WTC11 (cell line): Measurements from ENCODE around the gene CENPX. TPM values are rescaled to one million over a fixed set of nuclear protein-coding genes. Genes with fewer than 3 reads are reported as not detected.

Source experiments
- ATAC-seq: fragments of 200-7000 bp; cut with Tn5 transposase; 2 replicates; pipeline ENCODE4 v1.10.0; 2021; ENCODE audit warnings: mild to moderate bottlenecking, moderate library complexity
- CTCF ChIA-PET: fragments of 300-600 bp; sonication (Branson Sonifier 250); formaldehyde crosslinking; loops from one replicate; lab custom pipeline; 2021; ENCODE audit warnings: antibody characterized with exemption; lab: Charles Lee
- POLR2A ChIA-PET: fragments of 350-600 bp; sonication (Branson Sonifier 250); formaldehyde crosslinking; loops from one replicate; lab custom pipeline; 2021; ENCODE audit warnings: antibody characterized with exemption; lab: Charles Lee
- DNase-seq: peaks from one replicate; pipeline ENCODE4 v3.0.0; 2021; ENCODE audit warnings: low spot score
- H3K27ac Mint-ChIP-seq: 2 replicates; pipeline ENCODE4 v1.8.0; 2021; ENCODE audit warnings: mixed read lengths
- H3K27me3 Mint-ChIP-seq: 2 replicates; pipeline ENCODE4 v1.8.0; 2021; ENCODE audit warnings: low read depth, mild to moderate bottlenecking, moderate library complexity, mixed read lengths
- H3K36me3 Mint-ChIP-seq: 2 replicates; pipeline ENCODE4 v1.8.0; 2021; ENCODE audit warnings: mixed read lengths
- H3K4me1 Mint-ChIP-seq: 2 replicates; pipeline ENCODE4 v1.8.0; 2022; ENCODE audit warnings: mixed read lengths
- H3K4me3 Mint-ChIP-seq: 2 replicates; pipeline ENCODE4 v1.8.0; 2021; ENCODE audit warnings: mild to moderate bottlenecking, moderate library complexity, mixed read lengths
- H3K9me3 Mint-ChIP-seq: 2 replicates; pipeline ENCODE4 v1.8.0; 2021; ENCODE audit warnings: mixed read lengths
- AR ChIP-seq: fragments of 250-450 bp; sonication (Bioruptor Pico); IDR thresholded peaks from 2 replicates; pipeline ENCODE4 v1.9.0; 2021; ENCODE audit warnings: mild to moderate bottlenecking
- CBFB ChIP-seq: sonication (generic); formaldehyde crosslinking; IDR thresholded peaks from 2 replicates; pipeline ENCODE4 v1.8.1; 2022; ENCODE audit warnings: mild to moderate bottlenecking, low read depth, missing genetic modification reagents
- EMX1 ChIP-seq: fragments of 250-450 bp; sonication (Bioruptor Pico); IDR thresholded peaks from 2 replicates; pipeline ENCODE4 v1.8.0; 2021; ENCODE audit warnings: mild to moderate bottlenecking
- NR3C1 ChIP-seq: sonication (generic); formaldehyde crosslinking; conservative IDR thresholded peaks from 2 replicates; pipeline ENCODE4 v1.8.1; 2023; ENCODE audit warnings: low read depth, mild to moderate bottlenecking, missing genetic modification reagents
- SMAD4 ChIP-seq: sonication (generic); formaldehyde crosslinking; IDR thresholded peaks from 2 replicates; pipeline ENCODE4 v1.8.0; 2022; ENCODE audit warnings: mild to moderate bottlenecking, missing genetic modification reagents
- ZNF423 ChIP-seq: fragments of 250-450 bp; sonication (Bioruptor Pico); IDR thresholded peaks from 2 replicates; pipeline ENCODE4 v2.1.2; 2022; ENCODE audit warnings: mild to moderate bottlenecking, moderate library complexity
- ZSCAN18 ChIP-seq: fragments of 250-450 bp; sonication (Bioruptor Pico); IDR thresholded peaks from 2 replicates; pipeline ENCODE4 v2.1.2; 2022; ENCODE audit warnings: mild to moderate bottlenecking, moderate library complexity
- total RNA-seq: library from RNA; stranded (reverse); gene quantifications from 3 replicates; pipeline ENCODE4 v1.2.3, GENCODE V29; 2021
- TF ChIP-seq, protein P1 (sequence below): sonication (generic); formaldehyde crosslinking; IDR thresholded peaks from 2 replicates; pipeline ENCODE4 v1.8.1; 2023; ENCODE audit warnings: mild to moderate bottlenecking, moderate library complexity, missing genetic modification reagents
- TF ChIP-seq, protein P2 (sequence below): sonication (generic); formaldehyde crosslinking; IDR thresholded peaks from 2 replicates; pipeline ENCODE4 v1.8.1; 2023; ENCODE audit warnings: mild to moderate bottlenecking, missing genetic modification reagents
- TF ChIP-seq, protein P3 (sequence below): sonication (generic); formaldehyde crosslinking; IDR thresholded peaks from 2 replicates; pipeline ENCODE4 v1.8.0; 2022; ENCODE audit warnings: mild to moderate bottlenecking, missing genetic modification reagents
- TF ChIP-seq, protein P4 (sequence below): fragments of 250-450 bp; sonication (Bioruptor Pico); IDR thresholded peaks from 2 replicates; pipeline ENCODE4 v1.8.0; 2021; ENCODE audit warnings: mild to moderate bottlenecking
- TF ChIP-seq, protein P5 (sequence below): sonication (generic); formaldehyde crosslinking; IDR thresholded peaks from 2 replicates; pipeline ENCODE4 v1.8.1; 2023; ENCODE audit warnings: mild to moderate bottlenecking, missing genetic modification reagents
- TF ChIP-seq, protein P6 (sequence below): sonication (generic); formaldehyde crosslinking; IDR thresholded peaks from 2 replicates; pipeline ENCODE4 v1.8.0; 2023; ENCODE audit warnings: missing genetic modification reagents, mild to moderate bottlenecking, borderline replicate concordance

CENPX gene
- total RNA-seq, 1 experiment from 2014 or later = 121 TPM

DNA sequence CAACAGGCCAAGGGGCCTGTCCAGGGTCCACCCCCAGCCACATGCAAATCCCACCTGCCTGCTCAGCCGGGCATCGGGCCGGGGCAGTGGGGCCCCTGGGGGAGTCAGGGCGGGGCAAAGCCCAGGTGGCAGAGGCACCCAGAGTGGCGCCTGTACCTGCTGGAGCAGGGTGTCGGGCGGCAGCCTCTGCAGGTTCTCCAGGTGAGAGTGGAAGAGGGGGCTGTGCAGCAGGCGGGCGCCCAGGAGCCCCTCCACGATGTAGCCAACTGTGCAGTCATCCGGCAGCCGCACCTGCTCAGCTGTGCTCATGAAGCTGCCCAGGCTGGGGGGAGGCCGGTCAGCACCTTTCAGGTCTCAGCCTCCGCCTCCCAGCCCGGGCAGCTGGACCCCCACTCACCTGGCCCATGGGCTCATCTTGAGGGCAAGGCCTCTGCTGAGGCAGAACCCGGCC lies 26.9 kb upstream of the CENPX start:
- peaks cover 10% of the 10 kb centered on the region for H3K36me3 Mint-ChIP-seq
- ATAC-seq = no peak
- ChIA-PET POLR2A (no interaction called here), CTCF (interaction anchor here (3.0 to 5.8 kb wide), 2 partner anchors 12 to 19 kb away, joined by 18 to 31 read pairs; partner anchors contain the start of genes DCXR and RAC3)
- no peak for DNase-seq
- H3K4me1 Mint-ChIP-seq = peaks cover 4% of the 10 kb centered on the region
- H3K9me3 Mint-ChIP-seq = no peaks in the 10 kb centered on the region
- no peak for TF ChIP-seq EMX1 (CRISPR knock-in tag)
- TF ChIP-seq CBFB (CRISPR knock-in tag) = no peak
- TF ChIP-seq, protein P1, sequence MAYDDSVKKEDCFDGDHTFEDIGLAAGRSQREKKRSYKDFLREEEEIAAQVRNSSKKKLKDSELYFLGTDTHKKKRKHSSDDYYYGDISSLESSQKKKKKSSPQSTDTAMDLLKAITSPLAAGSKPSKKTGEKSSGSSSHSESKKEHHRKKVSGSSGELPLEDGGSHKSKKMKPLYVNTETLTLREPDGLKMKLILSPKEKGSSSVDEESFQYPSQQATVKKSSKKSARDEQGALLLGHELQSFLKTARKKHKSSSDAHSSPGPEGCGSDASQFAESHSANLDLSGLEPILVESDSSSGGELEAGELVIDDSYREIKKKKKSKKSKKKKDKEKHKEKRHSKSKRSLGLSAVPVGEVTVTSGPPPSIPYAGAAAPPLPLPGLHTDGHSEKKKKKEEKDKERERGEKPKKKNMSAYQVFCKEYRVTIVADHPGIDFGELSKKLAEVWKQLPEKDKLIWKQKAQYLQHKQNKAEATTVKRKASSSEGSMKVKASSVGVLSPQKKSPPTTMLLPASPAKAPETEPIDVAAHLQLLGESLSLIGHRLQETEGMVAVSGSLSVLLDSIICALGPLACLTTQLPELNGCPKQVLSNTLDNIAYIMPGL (CRISPR knock-in tag) = no peak
- no peaks in the 10 kb centered on the region for H3K27me3 Mint-ChIP-seq
- H3K27ac Mint-ChIP-seq = no peak overlapping the region
- no peak overlapping the region for H3K4me3 Mint-ChIP-seq

GRCh38 chr17:82049106-82049505 lies 26.4 kb upstream of the CENPX start:
- CTCF ChIA-PET = no interaction called here
- DNase-seq (no peak), ATAC-seq (no peak)
- Mint-ChIP-seq H3K4me1 (peaks cover 4% of the 10 kb centered on the region), H3K9me3 (no peaks in the 10 kb centered on the region), H3K27me3 (no peaks in the 10 kb centered on the region), H3K4me3 (no peak overlapping the region), H3K36me3 (peaks cover 10% of the 10 kb centered on the region), H3K27ac (no peak overlapping the region)
- POLR2A ChIA-PET = no interaction called here
- TF ChIP-seq, protein P2, sequence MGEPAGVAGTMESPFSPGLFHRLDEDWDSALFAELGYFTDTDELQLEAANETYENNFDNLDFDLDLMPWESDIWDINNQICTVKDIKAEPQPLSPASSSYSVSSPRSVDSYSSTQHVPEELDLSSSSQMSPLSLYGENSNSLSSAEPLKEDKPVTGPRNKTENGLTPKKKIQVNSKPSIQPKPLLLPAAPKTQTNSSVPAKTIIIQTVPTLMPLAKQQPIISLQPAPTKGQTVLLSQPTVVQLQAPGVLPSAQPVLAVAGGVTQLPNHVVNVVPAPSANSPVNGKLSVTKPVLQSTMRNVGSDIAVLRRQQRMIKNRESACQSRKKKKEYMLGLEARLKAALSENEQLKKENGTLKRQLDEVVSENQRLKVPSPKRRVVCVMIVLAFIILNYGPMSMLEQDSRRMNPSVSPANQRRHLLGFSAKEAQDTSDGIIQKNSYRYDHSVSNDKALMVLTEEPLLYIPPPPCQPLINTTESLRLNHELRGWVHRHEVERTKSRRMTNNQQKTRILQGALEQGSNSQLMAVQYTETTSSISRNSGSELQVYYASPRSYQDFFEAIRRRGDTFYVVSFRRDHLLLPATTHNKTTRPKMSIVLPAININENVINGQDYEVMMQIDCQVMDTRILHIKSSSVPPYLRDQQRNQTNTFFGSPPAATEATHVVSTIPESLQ (CRISPR knock-in tag) = no peak

DNA sequence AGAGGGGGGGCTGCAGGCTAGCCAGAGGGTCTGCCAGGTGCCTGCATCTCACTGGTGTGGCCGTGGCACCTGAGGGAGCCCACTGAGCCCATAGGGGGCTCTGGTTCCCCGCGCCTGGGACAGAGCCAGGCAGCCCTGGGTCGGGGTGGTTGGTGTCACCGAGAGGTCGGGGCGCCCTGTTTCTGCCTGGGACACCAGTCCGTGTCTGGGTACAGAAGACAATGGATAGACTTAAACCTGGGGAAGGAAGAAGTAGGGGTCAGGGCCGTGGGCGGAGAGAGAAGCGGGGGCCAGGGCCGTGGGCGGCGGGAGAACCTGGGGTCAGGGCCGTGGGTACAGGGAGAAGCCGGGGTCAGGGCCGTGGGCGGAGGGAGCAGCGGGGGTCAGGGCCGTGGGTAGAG lies 25.9 kb upstream of the CENPX start:
- ChIA-PET CTCF (interaction anchor here (1.2 to 1.3 kb wide), 2 partner anchors 11 to 18 kb away, joined by 3 to 8 read pairs; partner anchors contain the start of gene DCXR), POLR2A (no interaction called here)
- no peaks in the 10 kb centered on the region for H3K9me3 Mint-ChIP-seq
- peaks cover 6% of the 10 kb centered on the region for H3K4me1 Mint-ChIP-seq
- peaks cover 10% of the 10 kb centered on the region for H3K36me3 Mint-ChIP-seq
- ATAC-seq (no peak), DNase-seq (no peak)
- H3K27me3 Mint-ChIP-seq = no peaks in the 10 kb centered on the region
- peak overlapping the region; percentile 35; the same call in 1 of the 2 replicates for H3K4me3 Mint-ChIP-seq
- no peak overlapping the region for H3K27ac Mint-ChIP-seq
- no peak for TF ChIP-seq AR (CRISPR knock-in tag)
- TF ChIP-seq, protein P3, sequence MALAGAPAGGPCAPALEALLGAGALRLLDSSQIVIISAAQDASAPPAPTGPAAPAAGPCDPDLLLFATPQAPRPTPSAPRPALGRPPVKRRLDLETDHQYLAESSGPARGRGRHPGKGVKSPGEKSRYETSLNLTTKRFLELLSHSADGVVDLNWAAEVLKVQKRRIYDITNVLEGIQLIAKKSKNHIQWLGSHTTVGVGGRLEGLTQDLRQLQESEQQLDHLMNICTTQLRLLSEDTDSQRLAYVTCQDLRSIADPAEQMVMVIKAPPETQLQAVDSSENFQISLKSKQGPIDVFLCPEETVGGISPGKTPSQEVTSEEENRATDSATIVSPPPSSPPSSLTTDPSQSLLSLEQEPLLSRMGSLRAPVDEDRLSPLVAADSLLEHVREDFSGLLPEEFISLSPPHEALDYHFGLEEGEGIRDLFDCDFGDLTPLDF (CRISPR knock-in tag) = no peak
- no peak for TF ChIP-seq ZSCAN18 (CRISPR knock-in tag)
- TF ChIP-seq ZNF423 (CRISPR knock-in tag) = no peak
- no peak for TF ChIP-seq SMAD4 (CRISPR knock-in tag)
- no peak for TF ChIP-seq NR3C1 (CRISPR knock-in tag)
- TF ChIP-seq, protein P4, sequence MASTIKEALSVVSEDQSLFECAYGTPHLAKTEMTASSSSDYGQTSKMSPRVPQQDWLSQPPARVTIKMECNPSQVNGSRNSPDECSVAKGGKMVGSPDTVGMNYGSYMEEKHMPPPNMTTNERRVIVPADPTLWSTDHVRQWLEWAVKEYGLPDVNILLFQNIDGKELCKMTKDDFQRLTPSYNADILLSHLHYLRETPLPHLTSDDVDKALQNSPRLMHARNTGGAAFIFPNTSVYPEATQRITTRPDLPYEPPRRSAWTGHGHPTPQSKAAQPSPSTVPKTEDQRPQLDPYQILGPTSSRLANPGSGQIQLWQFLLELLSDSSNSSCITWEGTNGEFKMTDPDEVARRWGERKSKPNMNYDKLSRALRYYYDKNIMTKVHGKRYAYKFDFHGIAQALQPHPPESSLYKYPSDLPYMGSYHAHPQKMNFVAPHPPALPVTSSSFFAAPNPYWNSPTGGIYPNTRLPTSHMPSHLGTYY (CRISPR knock-in tag) = no peak
- TF ChIP-seq, protein P5, sequence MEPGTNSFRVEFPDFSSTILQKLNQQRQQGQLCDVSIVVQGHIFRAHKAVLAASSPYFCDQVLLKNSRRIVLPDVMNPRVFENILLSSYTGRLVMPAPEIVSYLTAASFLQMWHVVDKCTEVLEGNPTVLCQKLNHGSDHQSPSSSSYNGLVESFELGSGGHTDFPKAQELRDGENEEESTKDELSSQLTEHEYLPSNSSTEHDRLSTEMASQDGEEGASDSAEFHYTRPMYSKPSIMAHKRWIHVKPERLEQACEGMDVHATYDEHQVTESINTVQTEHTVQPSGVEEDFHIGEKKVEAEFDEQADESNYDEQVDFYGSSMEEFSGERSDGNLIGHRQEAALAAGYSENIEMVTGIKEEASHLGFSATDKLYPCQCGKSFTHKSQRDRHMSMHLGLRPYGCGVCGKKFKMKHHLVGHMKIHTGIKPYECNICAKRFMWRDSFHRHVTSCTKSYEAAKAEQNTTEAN (CRISPR knock-in tag) = no peak
- TF ChIP-seq, protein P6, sequence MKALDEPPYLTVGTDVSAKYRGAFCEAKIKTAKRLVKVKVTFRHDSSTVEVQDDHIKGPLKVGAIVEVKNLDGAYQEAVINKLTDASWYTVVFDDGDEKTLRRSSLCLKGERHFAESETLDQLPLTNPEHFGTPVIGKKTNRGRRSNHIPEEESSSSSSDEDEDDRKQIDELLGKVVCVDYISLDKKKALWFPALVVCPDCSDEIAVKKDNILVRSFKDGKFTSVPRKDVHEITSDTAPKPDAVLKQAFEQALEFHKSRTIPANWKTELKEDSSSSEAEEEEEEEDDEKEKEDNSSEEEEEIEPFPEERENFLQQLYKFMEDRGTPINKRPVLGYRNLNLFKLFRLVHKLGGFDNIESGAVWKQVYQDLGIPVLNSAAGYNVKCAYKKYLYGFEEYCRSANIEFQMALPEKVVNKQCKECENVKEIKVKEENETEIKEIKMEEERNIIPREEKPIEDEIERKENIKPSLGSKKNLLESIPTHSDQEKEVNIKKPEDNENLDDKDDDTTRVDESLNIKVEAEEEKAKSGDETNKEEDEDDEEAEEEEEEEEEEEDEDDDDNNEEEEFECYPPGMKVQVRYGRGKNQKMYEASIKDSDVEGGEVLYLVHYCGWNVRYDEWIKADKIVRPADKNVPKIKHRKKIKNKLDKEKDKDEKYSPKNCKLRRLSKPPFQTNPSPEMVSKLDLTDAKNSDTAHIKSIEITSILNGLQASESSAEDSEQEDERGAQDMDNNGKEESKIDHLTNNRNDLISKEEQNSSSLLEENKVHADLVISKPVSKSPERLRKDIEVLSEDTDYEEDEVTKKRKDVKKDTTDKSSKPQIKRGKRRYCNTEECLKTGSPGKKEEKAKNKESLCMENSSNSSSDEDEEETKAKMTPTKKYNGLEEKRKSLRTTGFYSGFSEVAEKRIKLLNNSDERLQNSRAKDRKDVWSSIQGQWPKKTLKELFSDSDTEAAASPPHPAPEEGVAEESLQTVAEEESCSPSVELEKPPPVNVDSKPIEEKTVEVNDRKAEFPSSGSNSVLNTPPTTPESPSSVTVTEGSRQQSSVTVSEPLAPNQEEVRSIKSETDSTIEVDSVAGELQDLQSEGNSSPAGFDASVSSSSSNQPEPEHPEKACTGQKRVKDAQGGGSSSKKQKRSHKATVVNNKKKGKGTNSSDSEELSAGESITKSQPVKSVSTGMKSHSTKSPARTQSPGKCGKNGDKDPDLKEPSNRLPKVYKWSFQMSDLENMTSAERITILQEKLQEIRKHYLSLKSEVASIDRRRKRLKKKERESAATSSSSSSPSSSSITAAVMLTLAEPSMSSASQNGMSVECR = no peak
